Measurements from ENCODE around the gene FERMT3.
A peak's percentile ranks its signal among the peaks of the same experiment; 100 is the strongest.

The FERMT3 gene

DNA sequence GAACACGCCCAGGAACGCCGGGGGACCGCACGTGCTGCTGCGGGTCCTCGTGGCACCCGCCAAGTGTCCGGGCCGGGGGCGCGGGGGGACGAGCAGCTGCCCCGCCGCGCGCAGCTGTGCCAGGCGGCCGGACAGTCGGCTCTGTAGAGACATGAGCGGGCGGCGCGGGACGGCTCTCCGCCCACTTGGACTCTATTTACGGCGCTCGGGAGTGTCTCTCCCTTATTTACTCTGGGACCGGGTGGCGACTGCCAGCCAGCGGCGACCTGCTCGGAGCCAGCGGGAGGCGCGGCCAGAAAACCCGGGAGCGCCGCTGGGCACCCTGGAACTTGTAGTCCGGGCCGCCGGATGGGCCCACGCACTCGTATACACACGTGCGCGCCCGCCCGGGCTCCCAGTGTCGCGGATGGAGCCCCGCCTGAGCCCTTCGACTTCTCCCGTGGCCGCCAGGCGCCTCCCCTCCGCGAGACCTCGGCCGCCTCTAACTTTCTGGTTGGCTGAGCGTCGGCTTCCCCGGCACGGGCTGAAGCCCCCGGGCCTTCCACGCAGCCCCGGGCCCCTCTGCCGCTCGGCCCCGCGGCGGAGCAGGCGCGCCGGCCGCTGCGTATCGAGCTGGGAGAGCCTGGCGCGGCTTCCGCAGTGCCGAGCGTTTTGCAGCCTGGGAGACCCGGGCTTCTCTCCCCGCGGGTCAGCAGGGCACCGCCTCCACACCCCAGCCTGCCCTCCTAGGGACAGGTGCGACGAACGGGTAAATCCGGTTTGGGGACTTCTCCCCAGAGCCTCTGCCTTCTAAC is 40.5 kb upstream of the FERMT3 start, which contains the start of gene MACROD1:
Gene MACROD1 (minus strand): TSS at position 272 of the 794 bp plus-strand sequence. CDS start 119 bp downstream, at position 153.
- Histone ChIP-seq H3K9ac (ENCODE audit: insufficient read length) (peak within 1 kb of the TSS; percentile 80), H3K36me3 (ENCODE audit: insufficient read depth, low read length) (no peaks in the 10 kb centered on the region), H3K9me3 (ENCODE audit: low read depth, low read length) (no peaks in the 10 kb centered on the region), H3K27ac (no peak within 1 kb of the TSS), H3K4me3 (peak within 1 kb of the TSS; percentile 96)
- no peak for DNase-seq (ENCODE audit: low read depth, low spot score)
- peak; percentile 81 for TF ChIP-seq POLR2AphosphoS5 (IDR thresholded peaks at IDR 0.05; ENCODE audit: borderline replicate concordance, low read depth, low read length)
- TF ChIP-seq FOXP2 (optimal IDR thresholded peaks at IDR 0.05; ENCODE audit: control extremely low read depth, extremely low read length, insufficient read depth) = no peak
- TF ChIP-seq EZH2 (IDR thresholded peaks at IDR 0.05) = no peak

GRCh38 chr11:64170419-64170818 is 36.1 kb upstream of the FERMT3 start:
- no peak for DNase-seq (ENCODE audit: low read depth, low spot score)
- Histone ChIP-seq H3K9ac (ENCODE audit: insufficient read length) (no peak overlapping the region), H3K4me3 (no peak overlapping the region), H3K27ac (no peak overlapping the region), H3K9me3 (ENCODE audit: low read depth, low read length) (no peaks in the 10 kb centered on the region), H3K36me3 (ENCODE audit: insufficient read depth, low read length) (no peaks in the 10 kb centered on the region)
- TF ChIP-seq POLR2AphosphoS5 (IDR thresholded peaks at IDR 0.05; ENCODE audit: borderline replicate concordance, low read depth, low read length) = no peak
- TF ChIP-seq FOXP2 (optimal IDR thresholded peaks at IDR 0.05; ENCODE audit: control extremely low read depth, extremely low read length, insufficient read depth) = no peak
- TF ChIP-seq EZH2 (IDR thresholded peaks at IDR 0.05) = no peak

GRCh38 chr11:64173616-64174355 is 32.7 kb upstream of the FERMT3 start:
- Histone ChIP-seq H3K36me3 (ENCODE audit: insufficient read depth, low read length) (no peaks in the 10 kb centered on the region), H3K4me3 (no peak overlapping the region), H3K9ac (ENCODE audit: insufficient read length) (no peak overlapping the region), H3K9me3 (ENCODE audit: low read depth, low read length) (no peaks in the 10 kb centered on the region), H3K27ac (no peak overlapping the region)
- TF ChIP-seq FOXP2 (optimal IDR thresholded peaks at IDR 0.05; ENCODE audit: control extremely low read depth, extremely low read length, insufficient read depth) (no peak), EZH2 (IDR thresholded peaks at IDR 0.05) (no peak), POLR2AphosphoS5 (IDR thresholded peaks at IDR 0.05; ENCODE audit: borderline replicate concordance, low read depth, low read length) (no peak)
- no peak for DNase-seq (ENCODE audit: low read depth, low spot score)

DNA sequence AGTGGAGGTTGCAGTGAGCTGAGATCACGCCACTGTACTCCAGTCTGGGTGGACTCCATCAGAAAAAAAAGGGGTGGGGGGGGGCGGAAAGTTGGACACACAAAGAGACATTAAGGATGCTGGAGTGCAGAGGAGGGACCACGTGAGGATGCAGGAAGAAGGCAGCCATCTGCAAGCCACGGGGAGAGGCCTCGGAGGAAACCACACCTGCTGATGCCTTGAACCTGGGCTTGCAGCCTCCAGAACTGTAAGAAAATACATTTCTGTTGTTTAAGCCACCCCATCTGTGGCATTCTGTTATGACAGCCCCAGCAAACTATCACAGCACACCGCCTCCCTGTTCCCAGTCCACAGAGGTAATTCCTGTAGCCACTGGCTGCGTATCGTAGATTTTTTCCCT is 29.8 kb upstream of the FERMT3 start:
- Histone ChIP-seq H3K27ac (no peak overlapping the region), H3K36me3 (ENCODE audit: insufficient read depth, low read length) (no peaks in the 10 kb centered on the region), H3K9me3 (ENCODE audit: low read depth, low read length) (no peaks in the 10 kb centered on the region), H3K4me3 (no peak overlapping the region), H3K9ac (ENCODE audit: insufficient read length) (no peak overlapping the region)
- TF ChIP-seq EZH2 (IDR thresholded peaks at IDR 0.05) (no peak), FOXP2 (optimal IDR thresholded peaks at IDR 0.05; ENCODE audit: control extremely low read depth, extremely low read length, insufficient read depth) (no peak), POLR2AphosphoS5 (IDR thresholded peaks at IDR 0.05; ENCODE audit: borderline replicate concordance, low read depth, low read length) (no peak)
- no peak for DNase-seq (ENCODE audit: low read depth, low spot score)

DNA sequence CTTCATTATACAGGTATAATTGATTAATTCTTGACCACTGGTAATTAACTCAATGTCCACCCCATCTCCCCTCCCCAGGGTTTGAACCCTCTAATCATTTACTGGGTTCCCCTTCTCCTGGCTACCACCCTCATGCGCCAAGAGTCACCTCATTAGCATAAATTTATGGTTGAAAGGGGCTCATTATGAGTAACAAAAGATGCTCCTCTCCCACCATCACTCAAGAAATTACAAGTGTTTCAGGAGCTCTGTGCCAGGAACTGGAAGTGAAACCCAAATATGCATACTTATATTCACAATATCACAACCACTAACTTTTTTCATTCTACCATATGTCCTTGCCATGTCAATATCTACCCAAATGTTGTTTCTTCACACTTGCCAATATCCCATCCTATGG is 28.3 kb upstream of the FERMT3 start:
- H3K9me3 ChIP-seq (ENCODE audit: low read depth, low read length) = no peaks in the 10 kb centered on the region
- no peak overlapping the region for H3K4me3 ChIP-seq
- H3K36me3 ChIP-seq (ENCODE audit: insufficient read depth, low read length) = no peaks in the 10 kb centered on the region
- H3K27ac ChIP-seq = no peak overlapping the region
- no peak overlapping the region for H3K9ac ChIP-seq (ENCODE audit: insufficient read length)
- DNase-seq (ENCODE audit: low read depth, low spot score) = no peak
- no peak for TF ChIP-seq EZH2 (IDR thresholded peaks at IDR 0.05)
- TF ChIP-seq FOXP2 (optimal IDR thresholded peaks at IDR 0.05; ENCODE audit: control extremely low read depth, extremely low read length, insufficient read depth) = no peak
- TF ChIP-seq POLR2AphosphoS5 (IDR thresholded peaks at IDR 0.05; ENCODE audit: borderline replicate concordance, low read depth, low read length) = no peak

- no peak for DNase-seq (ENCODE audit: low read depth, low spot score)
- Histone ChIP-seq H3K36me3 (ENCODE audit: insufficient read depth, low read length) (no peaks in the 10 kb centered on the region), H3K27ac (no peak overlapping the region), H3K9ac (ENCODE audit: insufficient read length) (no peak overlapping the region), H3K4me3 (no peak overlapping the region), H3K9me3 (ENCODE audit: low read depth, low read length) (no peaks in the 10 kb centered on the region)
- TF ChIP-seq POLR2AphosphoS5 (IDR thresholded peaks at IDR 0.05; ENCODE audit: borderline replicate concordance, low read depth, low read length) = no peak
- TF ChIP-seq EZH2 (IDR thresholded peaks at IDR 0.05) = no peak
- no peak for TF ChIP-seq FOXP2 (optimal IDR thresholded peaks at IDR 0.05; ENCODE audit: control extremely low read depth, extremely low read length, insufficient read depth)
Observed at GRCh38 chr11:64178951-64179639, 27.4 kb upstream of the FERMT3 start.

GRCh38 chr11:64180891-64181290 is 25.6 kb upstream of the FERMT3 start:
- Histone ChIP-seq H3K9ac (ENCODE audit: insufficient read length) (no peak overlapping the region), H3K9me3 (ENCODE audit: low read depth, low read length) (no peaks in the 10 kb centered on the region), H3K4me3 (no peak overlapping the region), H3K27ac (no peak overlapping the region), H3K36me3 (ENCODE audit: insufficient read depth, low read length) (no peaks in the 10 kb centered on the region)
- no peak for DNase-seq (ENCODE audit: low read depth, low spot score)
- no peak for TF ChIP-seq EZH2 (IDR thresholded peaks at IDR 0.05)
- no peak for TF ChIP-seq FOXP2 (optimal IDR thresholded peaks at IDR 0.05; ENCODE audit: control extremely low read depth, extremely low read length, insufficient read depth)
